Cardiac muscle cell (in vitro differentiated cells and primary cell): Measurements from ENCODE around the gene TMEM239. TPM values are rescaled to one million over a fixed set of nuclear protein-coding genes. Genes with fewer than 3 reads are reported as not detected.

ENCODE experiments used
- DNase-seq, 2 donors: peaks; one replicate each; pipeline versions ENCODE4 v3.0.0 to v3.0.0-alpha.2; 2010 to 2017; ENCODE audit warnings: low read depth in 1 of 2, low spot score in 1 of 2
- H3K27ac ChIP-seq: fragments of 200-600 bp; sonication (generic); 2 replicates; pipeline ENCODE4 v1.5.1; 2016
- H3K27me3 ChIP-seq: fragments of 200-600 bp; sonication (generic); 2 replicates; pipeline ENCODE4 v1.6.0; 2016; ENCODE audit warnings: control low read depth
- H3K36me3 ChIP-seq: fragments of 200-600 bp; sonication (generic); 2 replicates; pipeline ENCODE4 v1.5.1; 2016; ENCODE audit warnings: control low read depth
- H3K4me1 ChIP-seq: fragments of 200-600 bp; sonication (generic); 2 replicates; pipeline ENCODE4 v1.8.1; 2017; ENCODE audit warnings: low read depth, mild to moderate bottlenecking, mixed run types
- H3K4me3 ChIP-seq: fragments of 200-600 bp; sonication (generic); 2 replicates; pipeline ENCODE4 v1.5.1; 2016; ENCODE audit warnings: mild to moderate bottlenecking
- H3K9me3 ChIP-seq: fragments of 200-600 bp; sonication (generic); 2 replicates; pipeline ENCODE4 v1.5.1; 2017; ENCODE audit warnings: low read depth, mild to moderate bottlenecking, control low read depth
- CTCF ChIP-seq: IDR thresholded peaks from 2 replicates; pipeline ENCODE4 v1.5.1; 2012; ENCODE audit warnings: low read depth, mild to moderate bottlenecking, low read length
- polyA plus RNA-seq: library from polyadenylated mRNA; unstranded; fragments of >200 nt; fragmentation: Nextera tagmentation; extraction: Ambion mirVana; gene quantifications from 2 replicates; pipeline ENCODE4 v1.2.1, GENCODE V29; 2016
- total RNA-seq: library from RNA; depleted of rRNA; stranded (reverse); fragments of >200 nt; gene quantifications from 2 replicates; pipeline ENCODE4 v1.2.3, GENCODE V29; 2016

Gene TMEM239
- total and polyA plus RNA-seq, 2 experiments from 2014 or later, result 0.04 TPM; not detected in 1

GRCh38 chr20:2845607-2846006 lies 29.4 kb downstream of the TMEM239 start:
- Histone ChIP-seq H3K9me3 (no peaks in the 10 kb centered on the region), H3K4me1 (peaks cover 5% of the 10 kb centered on the region), H3K36me3 (no peaks in the 10 kb centered on the region), H3K27ac (no peak overlapping the region), H3K4me3 (no peak overlapping the region), H3K27me3 (no peaks in the 10 kb centered on the region)
- no peak for DNase-seq
- TF ChIP-seq CTCF, result no peak

GRCh38 chr20:2846698-2847097 lies 30.5 kb downstream of the TMEM239 start:
- Histone ChIP-seq H3K36me3 (no peaks in the 10 kb centered on the region), H3K27ac (no peak overlapping the region), H3K4me1 (no peaks in the 10 kb centered on the region), H3K27me3 (no peaks in the 10 kb centered on the region), H3K9me3 (no peaks in the 10 kb centered on the region), H3K4me3 (no peak overlapping the region)
- no peak for TF ChIP-seq CTCF
- DNase-seq, result no peak

GRCh38 chr20:2847802-2848201 lies 31.6 kb downstream of the TMEM239 start:
- Histone ChIP-seq H3K4me1 (no peaks in the 10 kb centered on the region), H3K4me3 (no peak overlapping the region), H3K27ac (no peak overlapping the region), H3K36me3 (no peaks in the 10 kb centered on the region), H3K9me3 (no peaks in the 10 kb centered on the region), H3K27me3 (no peaks in the 10 kb centered on the region)
- TF ChIP-seq CTCF, result no peak
- no peak for DNase-seq

GRCh38 chr20:2849529-2849928 lies 33.4 kb downstream of the TMEM239 start:
- Histone ChIP-seq H3K27ac (no peak overlapping the region), H3K36me3 (no peaks in the 10 kb centered on the region), H3K9me3 (no peaks in the 10 kb centered on the region), H3K4me1 (no peaks in the 10 kb centered on the region), H3K27me3 (no peaks in the 10 kb centered on the region), H3K4me3 (no peak overlapping the region)
- DNase-seq, result no peak
- no peak for TF ChIP-seq CTCF

GRCh38 chr20:2851086-2851485 lies 34.9 kb downstream of the TMEM239 start:
- H3K9me3 ChIP-seq, result no peaks in the 10 kb centered on the region
- no peaks in the 10 kb centered on the region for H3K4me1 ChIP-seq
- H3K27me3 ChIP-seq, result no peaks in the 10 kb centered on the region
- no peak for DNase-seq
- H3K36me3 ChIP-seq, result no peaks in the 10 kb centered on the region
- no peak overlapping the region for H3K27ac ChIP-seq
- no peak for TF ChIP-seq CTCF
- H3K4me3 ChIP-seq, result no peak overlapping the region

- H3K4me3 ChIP-seq, result no peak overlapping the region
- no peaks in the 10 kb centered on the region for H3K4me1 ChIP-seq
- no peaks in the 10 kb centered on the region for H3K9me3 ChIP-seq
- DNase-seq, result no peak
- no peak for TF ChIP-seq CTCF
- no peak overlapping the region for H3K27ac ChIP-seq
- H3K36me3 ChIP-seq, result no peaks in the 10 kb centered on the region
- no peaks in the 10 kb centered on the region for H3K27me3 ChIP-seq
These were observed 42.4 kb downstream of the TMEM239 start for GRCh38 chr20:2858591-2858990.
